Measurements from ENCODE around the gene NUP98. TPM values are rescaled to one million over a fixed set of nuclear protein-coding genes. Genes with fewer than 3 reads are reported as not detected.

Gene NUP98
- total RNA-seq, 1 experiment from 2014 or later: 98.4 TPM

DNA sequence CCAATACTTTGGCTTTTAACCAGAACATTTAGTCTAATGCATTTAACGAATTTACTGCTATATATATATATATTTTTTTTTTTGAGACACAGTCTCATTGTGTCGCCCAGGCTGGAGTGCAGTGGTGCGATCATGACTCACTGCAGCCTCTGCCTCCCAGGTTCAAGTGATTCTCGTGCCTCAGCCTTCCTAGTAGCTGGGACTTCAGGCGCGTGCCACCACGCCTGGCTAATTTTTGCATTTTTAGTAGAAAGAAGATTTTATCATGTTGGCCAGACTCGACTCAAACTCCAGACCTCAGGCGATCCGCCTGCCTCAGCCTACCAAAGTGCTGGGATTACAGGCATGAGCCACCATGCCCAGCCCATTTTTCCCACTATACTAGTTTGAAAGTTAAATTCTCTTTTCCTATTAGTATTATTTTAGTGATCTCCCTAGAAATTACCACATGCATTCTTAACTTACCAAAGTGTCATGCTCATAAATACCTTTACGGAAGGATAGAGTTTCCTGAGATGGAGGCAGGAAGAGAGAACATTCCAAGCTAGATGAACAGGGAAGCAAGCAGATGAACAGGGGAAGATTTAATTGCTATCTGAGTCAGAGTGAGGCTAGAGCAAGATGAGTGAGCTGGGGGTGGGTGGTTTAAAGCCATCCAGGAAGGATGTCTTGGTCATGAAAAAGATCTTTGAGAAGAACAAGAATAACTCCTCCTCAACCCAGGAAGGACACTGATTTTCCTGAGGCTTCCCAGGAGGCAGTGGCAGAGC lies 6.6 kb upstream of the NUP98 start:
- no peaks in the 10 kb centered on the region for H3K27me3 ChIP-seq (ENCODE audit: insufficient read depth, low read length)
- TF ChIP-seq RAD21 (IDR thresholded peaks at IDR 0.05; ENCODE audit: low read depth) (no peak), ZFX (IDR thresholded peaks at IDR 0.05) (no peak), EZH2phosphoT487 (IDR thresholded peaks at IDR 0.05; ENCODE audit: borderline replicate concordance) (no peak), SIN3A (IDR thresholded peaks at IDR 0.05; ENCODE audit: low read depth) (no peak)
- TF ChIP-seq, protein P1, sequence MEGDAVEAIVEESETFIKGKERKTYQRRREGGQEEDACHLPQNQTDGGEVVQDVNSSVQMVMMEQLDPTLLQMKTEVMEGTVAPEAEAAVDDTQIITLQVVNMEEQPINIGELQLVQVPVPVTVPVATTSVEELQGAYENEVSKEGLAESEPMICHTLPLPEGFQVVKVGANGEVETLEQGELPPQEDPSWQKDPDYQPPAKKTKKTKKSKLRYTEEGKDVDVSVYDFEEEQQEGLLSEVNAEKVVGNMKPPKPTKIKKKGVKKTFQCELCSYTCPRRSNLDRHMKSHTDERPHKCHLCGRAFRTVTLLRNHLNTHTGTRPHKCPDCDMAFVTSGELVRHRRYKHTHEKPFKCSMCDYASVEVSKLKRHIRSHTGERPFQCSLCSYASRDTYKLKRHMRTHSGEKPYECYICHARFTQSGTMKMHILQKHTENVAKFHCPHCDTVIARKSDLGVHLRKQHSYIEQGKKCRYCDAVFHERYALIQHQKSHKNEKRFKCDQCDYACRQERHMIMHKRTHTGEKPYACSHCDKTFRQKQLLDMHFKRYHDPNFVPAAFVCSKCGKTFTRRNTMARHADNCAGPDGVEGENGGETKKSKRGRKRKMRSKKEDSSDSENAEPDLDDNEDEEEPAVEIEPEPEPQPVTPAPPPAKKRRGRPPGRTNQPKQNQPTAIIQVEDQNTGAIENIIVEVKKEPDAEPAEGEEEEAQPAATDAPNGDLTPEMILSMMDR (IDR thresholded peaks at IDR 0.05 in 2 of 3, conservative IDR thresholded peaks at IDR 0.05 in 1 of 3; ENCODE audit: borderline replicate concordance in 1 of 3, insufficient read depth in 1 of 3, low read depth in 2 of 3, low read length in 2 of 3): no peak
- TF ChIP-seq, protein P2, sequence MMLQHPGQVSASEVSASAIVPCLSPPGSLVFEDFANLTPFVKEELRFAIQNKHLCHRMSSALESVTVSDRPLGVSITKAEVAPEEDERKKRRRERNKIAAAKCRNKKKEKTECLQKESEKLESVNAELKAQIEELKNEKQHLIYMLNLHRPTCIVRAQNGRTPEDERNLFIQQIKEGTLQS (IDR thresholded peaks at IDR 0.05): no peak
- ChIA-PET CTCF (no interaction called here), POLR2A (interaction anchor here (0.7 kb wide), 1 partner anchor 270 kb away, joined by 3 read pairs; no protein-coding TSS in a partner anchor), RAD21 (ENCODE audit: low non-redundant PET in 1 of 2, low total read pairs in 2 of 2, uncharacterized antibody in 2 of 2, unreplicated experiment in 2 of 2) (no interaction called here)
- no TSS peak for BruUV-seq (replicated peaks)
- H3K4me3 ChIP-seq (replicated peaks in 1 of 2; ENCODE audit: low read depth in 1 of 2, low read length in 2 of 2): no peak overlapping the region
- peak overlapping the region; percentile 51 for H3K4me2 ChIP-seq (ENCODE audit: low read length)
- H4K20me1 ChIP-seq (ENCODE audit: insufficient read depth): no peaks in the 10 kb centered on the region
- no peak for DNase-seq (ENCODE audit: low read depth, low spot score)
- no peak overlapping the region for H3K27ac ChIP-seq (ENCODE audit: low read depth, low read length)
- no peaks in the 10 kb centered on the region for H3K79me2 ChIP-seq (ENCODE audit: insufficient read depth, low read length)
- H3K36me3 ChIP-seq (ENCODE audit: control insufficient read depth in 1 of 2, insufficient read depth in 2 of 2, low read length in 2 of 2): no peaks in the 10 kb centered on the region
- no peak for ATAC-seq
- H3K9me2 ChIP-seq (ENCODE audit: insufficient read depth): no peaks in the 10 kb centered on the region
- intact Hi-C loops (cut with micrococcal nuclease): no loop called here
- H3K4me1 ChIP-seq (ENCODE audit: control insufficient read depth in 1 of 2, insufficient read depth in 2 of 2, low read length in 2 of 2): peaks cover 0 to 21% of the 10 kb centered on the region in 2 experiments; a peak in 2 of 4 replicates
- H3K9me3 ChIP-seq (ENCODE audit: control insufficient read depth in 1 of 2, insufficient read depth in 1 of 2, low read depth in 1 of 2, low read length in 2 of 2): no peaks in the 10 kb centered on the region
- H2AFZ ChIP-seq (ENCODE audit: low read depth, low read length, poor library complexity, severe bottlenecking): no peak overlapping the region
- H3K9ac ChIP-seq (ENCODE audit: low read length): 0 out of 2 replicates have a peak overlapping the region, but pooled peaks have one; percentile 14

Measured in HCT116 (cell line).